ENCODE data around the gene EPM2A. TPM values are rescaled to one million over a fixed set of nuclear protein-coding genes. Genes with fewer than 3 reads are reported as not detected.
"Not testable (repeated sequence)": the region's sequence is repeated elsewhere in the genome, so short reads cannot be mapped to it uniquely, and the experiment has no call there.

The EPM2A gene
- total and polyA plus RNA-seq, 10 of the 15 experiments (the other 5 are each of a cell fraction or from before 2014, with no cell fraction given): 3.4 to 13.0 (median 7.9) TPM

- H3K4me3 ChIP-seq: no peak overlapping the region
- ATAC-seq: no peak
- intact Hi-C loops (cut with micrococcal nuclease; ENCODE audit: unreplicated experiment) (no loop called here), in situ Hi-C loops (cut with MboI) (no loop called here)
- no peak overlapping the region for H3K4me2 ChIP-seq (ENCODE audit: control insufficient read depth, insufficient read depth)
- H3K79me2 ChIP-seq (ENCODE audit: control insufficient read depth, insufficient read depth, low read length): no peaks in the 10 kb centered on the region
- POLR2A ChIA-PET: no interaction called here
- WGBS (ENCODE audit: insufficient coverage, insufficient replicate concordance, low lambda C conversion rate, missing lambda C conversion rate): 94% methylated on average over 2 of the region's 2 CpGs
- SMC1A ChIA-PET (ENCODE audit: uncharacterized antibody, unreplicated experiment): interaction anchor here (0.7 kb wide), 1 partner anchor 20 kb away, joined by 3 read pairs; no protein-coding TSS in a partner anchor
- H4K20me1 ChIP-seq (ENCODE audit: control insufficient read depth, insufficient read depth): no peaks in the 10 kb centered on the region
- CTCF ChIA-PET: no interaction called here
- H3K9ac ChIP-seq (ENCODE audit: control insufficient read depth, insufficient read depth, low read length): no peak overlapping the region
- no TSS peak for BruUV-seq (replicated peaks)
- no peak overlapping the region for H3K27ac ChIP-seq (ENCODE audit: control insufficient read depth, insufficient read depth)
- H3K27me3 ChIP-seq (replicated peaks in 1 of 2; ENCODE audit: control insufficient read depth in 2 of 2, insufficient read depth in 2 of 2, low read length in 1 of 2): no peaks in the 10 kb centered on the region
- H2AFZ ChIP-seq (ENCODE audit: control insufficient read depth, low read depth, low read length): no peak overlapping the region
- RAD21 ChIA-PET (ENCODE audit: unreplicated experiment): interaction anchor here (0.6 to 0.9 kb wide), 2 partner anchors 8 to 11 kb away, joined by 3 read pairs; partner anchors contain the start of gene EPM2A
- no peak for DNase-seq (ENCODE audit: low read depth, low spot score)
- TF ChIP-seq RAD51 (IDR thresholded peaks at IDR 0.05) (no peak), TCF12 (IDR thresholded peaks at IDR 0.05; ENCODE audit: low read depth, low read length) (no peak), CHD4 (IDR thresholded peaks at IDR 0.05) (no peak), TAF1 (IDR thresholded peaks at IDR 0.05; ENCODE audit: borderline replicate concordance, low read depth, low read length) (no peak), KLF5 (IDR thresholded peaks at IDR 0.05; ENCODE audit: partially characterized antibody) (no peak), POU2F2 (IDR thresholded peaks at IDR 0.05; ENCODE audit: borderline replicate concordance, low read depth, low read length) (no peak), LARP7 (IDR thresholded peaks at IDR 0.05) (no peak)
- TF ChIP-seq, protein P1, sequence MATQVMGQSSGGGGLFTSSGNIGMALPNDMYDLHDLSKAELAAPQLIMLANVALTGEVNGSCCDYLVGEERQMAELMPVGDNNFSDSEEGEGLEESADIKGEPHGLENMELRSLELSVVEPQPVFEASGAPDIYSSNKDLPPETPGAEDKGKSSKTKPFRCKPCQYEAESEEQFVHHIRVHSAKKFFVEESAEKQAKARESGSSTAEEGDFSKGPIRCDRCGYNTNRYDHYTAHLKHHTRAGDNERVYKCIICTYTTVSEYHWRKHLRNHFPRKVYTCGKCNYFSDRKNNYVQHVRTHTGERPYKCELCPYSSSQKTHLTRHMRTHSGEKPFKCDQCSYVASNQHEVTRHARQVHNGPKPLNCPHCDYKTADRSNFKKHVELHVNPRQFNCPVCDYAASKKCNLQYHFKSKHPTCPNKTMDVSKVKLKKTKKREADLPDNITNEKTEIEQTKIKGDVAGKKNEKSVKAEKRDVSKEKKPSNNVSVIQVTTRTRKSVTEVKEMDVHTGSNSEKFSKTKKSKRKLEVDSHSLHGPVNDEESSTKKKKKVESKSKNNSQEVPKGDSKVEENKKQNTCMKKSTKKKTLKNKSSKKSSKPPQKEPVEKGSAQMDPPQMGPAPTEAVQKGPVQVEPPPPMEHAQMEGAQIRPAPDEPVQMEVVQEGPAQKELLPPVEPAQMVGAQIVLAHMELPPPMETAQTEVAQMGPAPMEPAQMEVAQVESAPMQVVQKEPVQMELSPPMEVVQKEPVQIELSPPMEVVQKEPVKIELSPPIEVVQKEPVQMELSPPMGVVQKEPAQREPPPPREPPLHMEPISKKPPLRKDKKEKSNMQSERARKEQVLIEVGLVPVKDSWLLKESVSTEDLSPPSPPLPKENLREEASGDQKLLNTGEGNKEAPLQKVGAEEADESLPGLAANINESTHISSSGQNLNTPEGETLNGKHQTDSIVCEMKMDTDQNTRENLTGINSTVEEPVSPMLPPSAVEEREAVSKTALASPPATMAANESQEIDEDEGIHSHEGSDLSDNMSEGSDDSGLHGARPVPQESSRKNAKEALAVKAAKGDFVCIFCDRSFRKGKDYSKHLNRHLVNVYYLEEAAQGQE (IDR thresholded peaks at IDR 0.05; ENCODE audit: low read depth, low read length): no peak
- no peaks in the 10 kb centered on the region for H3K4me1 ChIP-seq (ENCODE audit: control insufficient read depth, insufficient read depth, low read length)
- no peak for FAIRE-seq
- no peaks in the 10 kb centered on the region for H3K9me3 ChIP-seq (replicated peaks; ENCODE audit: control insufficient read depth, insufficient read depth, low read length)
- no peaks in the 10 kb centered on the region for H3K36me3 ChIP-seq (ENCODE audit: control insufficient read depth in 2 of 2, insufficient read depth in 2 of 2, low read length in 1 of 2)
Observed at GRCh38 chr6:145743332-145743731, 8.0 kb upstream of the EPM2A start.

- ATAC-seq; in situ Hi-C loops (cut with MboI): not testable (repeated sequence)
- CTCF ChIA-PET: interaction anchor here (1.7 kb wide), 1 partner anchor 70 kb away, joined by 4 read pairs; no protein-coding TSS in a partner anchor
Observed at GRCh38 chr6:145742472-145742871, 7.2 kb upstream of the EPM2A start.

GRCh38 chr6:145739685-145740084, 4.4 kb upstream of the EPM2A start:
- RAD21 ChIA-PET (ENCODE audit: unreplicated experiment): not testable (repeated sequence)

More at GRCh38 chr6:145742472-145742871, 7.2 kb upstream of the EPM2A start:
- ChIA-PET SMC1A (ENCODE audit: uncharacterized antibody, unreplicated experiment) (interaction anchor here (1.3 kb wide), 1 partner anchor 186 kb away, joined by 4 read pairs; no protein-coding TSS in a partner anchor), POLR2A (interaction anchor here (1.0 kb wide), 1 partner anchor 9 kb away, joined by 4 read pairs; no protein-coding TSS in a partner anchor)
- WGBS (ENCODE audit: insufficient coverage, insufficient replicate concordance, low lambda C conversion rate, missing lambda C conversion rate): 64% methylated on average over 6 of the region's 6 CpGs
- DNase-seq (ENCODE audit: low read depth, low spot score); RAD21 ChIA-PET (ENCODE audit: unreplicated experiment); H3K27me3 ChIP-seq (replicated peaks in 1 of 2; ENCODE audit: control insufficient read depth in 2 of 2, insufficient read depth in 2 of 2, low read length in 1 of 2); FAIRE-seq; H4K20me1 ChIP-seq (ENCODE audit: control insufficient read depth, insufficient read depth); intact Hi-C loops (cut with micrococcal nuclease; ENCODE audit: unreplicated experiment); H3K9me3 ChIP-seq (replicated peaks; ENCODE audit: control insufficient read depth, insufficient read depth, low read length); BruUV-seq (replicated peaks); H3K36me3 ChIP-seq (ENCODE audit: control insufficient read depth in 2 of 2, insufficient read depth in 2 of 2, low read length in 1 of 2); H2AFZ ChIP-seq (ENCODE audit: control insufficient read depth, low read depth, low read length); H3K4me2 ChIP-seq (ENCODE audit: control insufficient read depth, insufficient read depth); H3K27ac ChIP-seq (ENCODE audit: control insufficient read depth, insufficient read depth); H3K9ac ChIP-seq (ENCODE audit: control insufficient read depth, insufficient read depth, low read length); H3K4me3 ChIP-seq; H3K4me1 ChIP-seq (ENCODE audit: control insufficient read depth, insufficient read depth, low read length); H3K79me2 ChIP-seq (ENCODE audit: control insufficient read depth, insufficient read depth, low read length): not testable (repeated sequence)

More at GRCh38 chr6:145739685-145740084, 4.4 kb upstream of the EPM2A start:
- in situ Hi-C loops (cut with MboI); CTCF ChIA-PET; H3K79me2 ChIP-seq (ENCODE audit: control insufficient read depth, insufficient read depth, low read length); H4K20me1 ChIP-seq (ENCODE audit: control insufficient read depth, insufficient read depth); ATAC-seq; H3K4me2 ChIP-seq (ENCODE audit: control insufficient read depth, insufficient read depth); H3K4me3 ChIP-seq; H3K4me1 ChIP-seq (ENCODE audit: control insufficient read depth, insufficient read depth, low read length); H3K9ac ChIP-seq (ENCODE audit: control insufficient read depth, insufficient read depth, low read length); DNase-seq (ENCODE audit: low read depth, low spot score); H3K27ac ChIP-seq (ENCODE audit: control insufficient read depth, insufficient read depth); FAIRE-seq; H3K27me3 ChIP-seq (replicated peaks in 1 of 2; ENCODE audit: control insufficient read depth in 2 of 2, insufficient read depth in 2 of 2, low read length in 1 of 2); POLR2A ChIA-PET; BruUV-seq (replicated peaks); H3K9me3 ChIP-seq (replicated peaks; ENCODE audit: control insufficient read depth, insufficient read depth, low read length); H2AFZ ChIP-seq (ENCODE audit: control insufficient read depth, low read depth, low read length); H3K36me3 ChIP-seq (ENCODE audit: control insufficient read depth in 2 of 2, insufficient read depth in 2 of 2, low read length in 1 of 2): not testable (repeated sequence)
- 78% methylated on average over 5 of the region's 5 CpGs for WGBS (ENCODE audit: insufficient coverage, insufficient replicate concordance, low lambda C conversion rate, missing lambda C conversion rate)
- SMC1A ChIA-PET (ENCODE audit: uncharacterized antibody, unreplicated experiment): interaction anchor here (0.8 kb wide), 1 partner anchor 17 kb away, joined by 3 read pairs; no protein-coding TSS in a partner anchor
- intact Hi-C loops (cut with micrococcal nuclease; ENCODE audit: unreplicated experiment): loop anchor here (5.0 kb wide), 1 partner anchor 223 kb away; the partner anchor contains the start of gene SHPRH
